ENCODE measurements around the gene ELF2. TPM values are rescaled to one million over a fixed set of nuclear protein-coding genes. Genes with fewer than 3 reads are reported as not detected.

The ELF2 gene
- total RNA-seq, 4 donors from 2014 or later, result 37.1 to 54.9 (median 44.7) TPM

- TF ChIP-seq CTCF (IDR thresholded peaks at IDR 0.05), result no peak
- no peak for TF ChIP-seq POLR2A (IDR thresholded peaks at IDR 0.05)
- no peak for DNase-seq (ENCODE audit: low spot score in 2 of 2)
- WGBS, 2 donors, result 87 to 89% methylated on average over 2 of the region's 2 CpGs
- intact Hi-C loops (cut with DNase I; ENCODE audit: low total_unique reads), result no loop called here
- no peak overlapping the region for H3K4me3 ChIP-seq (ENCODE audit: low read depth, poor library complexity, severe bottlenecking)
These were observed 169.4 kb downstream of the ELF2 start for GRCh38 chr4:139007640-139008039.

Other genes with a start within 250 kb of the ELF2 start
- gene NOCT, start 161.4 kb downstream of the ELF2 start, total RNA-seq, result 10 to 100 TPM in 1 of 4 donors, 1 to 10 TPM in 3; 4.0 to 10.5 (median 7.4) TPM
- gene MGARP, start 103.0 kb upstream of the ELF2 start, total RNA-seq, result 1 to 10 TPM in 1 of 4 donors, under 1 TPM in 1, not detected in 2; 0.84 to 1.2 TPM
- gene NAA15, start 124.3 kb upstream of the ELF2 start, total RNA-seq, result 10 to 100 TPM; 17.5 to 28.5 (median 20.5) TPM
- 10 to 100 TPM; 37.2 to 53.6 (median 46.8) TPM for gene NDUFC1, start 125.3 kb upstream of the ELF2 start, total RNA-seq

All from lower leg skin (tissue), 4 donors.